Keratinocyte (primary cell): Measurements from ENCODE around the gene PCGF1. TPM values are rescaled to one million over a fixed set of nuclear protein-coding genes. Genes with fewer than 3 reads are reported as not detected.

Source experiments
- DNase-seq: peaks from one replicate; pipeline ENCODE4 v3.0.0-alpha.2; 2011; ENCODE audit warnings: low read depth, missing footprints, low spot score
- FAIRE-seq: peaks from 2 replicates; lab custom pipeline; 2011; peaks lifted over from hg19 to GRCh38; lab: Jason Lieb, UNC
- H2AFZ ChIP-seq: 2 replicates; pipeline ENCODE4 v1.6.0; 2012; ENCODE audit warnings: low read length, control low read depth, inconsistent platforms; ENCODE audit not compliant: control insufficient read depth
- H3K27ac ChIP-seq: 2 replicates; pipeline ENCODE4 v1.5.1; 2011; ENCODE audit warnings: low read length; ENCODE audit not compliant: control insufficient read depth, insufficient read depth
- H3K27me3 ChIP-seq: 3 replicates; pipeline ENCODE4 v1.6.0; 2011; ENCODE audit warnings: low read length; ENCODE audit not compliant: control insufficient read depth, insufficient read depth; ENCODE audit errors: extremely low read depth
- H3K36me3 ChIP-seq, 2 experiments: 2 replicates in 1 of 2; 3 replicates in 1 of 2; pipeline ENCODE4 v1.5.1; 2011; ENCODE audit warnings: low read length in 2 of 2, mild to moderate bottlenecking in 1 of 2; ENCODE audit not compliant: control insufficient read depth in 2 of 2, insufficient read depth in 2 of 2; ENCODE audit errors: extremely low read depth in 1 of 2
- H3K4me1 ChIP-seq: 3 replicates; pipeline ENCODE4 v1.5.1; 2011; ENCODE audit warnings: low read length; ENCODE audit not compliant: control insufficient read depth, insufficient read depth; ENCODE audit errors: extremely low read depth
- H3K4me2 ChIP-seq: 3 replicates; pipeline ENCODE4 v1.6.0; 2011; ENCODE audit warnings: low read depth, low read length; ENCODE audit not compliant: control insufficient read depth, insufficient read depth; ENCODE audit errors: extremely low read depth
- H3K4me3 ChIP-seq, 3 experiments: fragments of 200-600 bp in 1 of 3; sonication (generic) in 1 of 3; 2 replicates in 2 of 3; 3 replicates in 1 of 3; pipeline ENCODE4 v1.5.1; 2011 to 2016; ENCODE audit warnings: low read length in 3 of 3, mild to moderate bottlenecking in 3 of 3, control low read depth in 2 of 3, inconsistent platforms in 1 of 3, low read depth in 1 of 3, mixed read lengths in 1 of 3, mixed run types in 1 of 3, moderate library complexity in 1 of 3; ENCODE audit not compliant: control insufficient read depth in 2 of 3, insufficient read depth in 2 of 3; ENCODE audit errors: extremely low read depth in 1 of 3
- H3K79me2 ChIP-seq: 2 replicates; pipeline ENCODE4 v1.6.0; 2012; ENCODE audit warnings: low read length; ENCODE audit not compliant: control insufficient read depth, insufficient read depth
- H3K9ac ChIP-seq: 3 replicates; pipeline ENCODE4 v1.6.0; 2011; ENCODE audit warnings: low read length; ENCODE audit not compliant: control insufficient read depth, insufficient read depth; ENCODE audit errors: extremely low read depth
- H3K9me1 ChIP-seq: 3 replicates; pipeline ENCODE4 v1.6.0; 2011; ENCODE audit warnings: low read length; ENCODE audit not compliant: control insufficient read depth, insufficient read depth; ENCODE audit errors: extremely low read depth
- H3K9me3 ChIP-seq: 2 replicates; pipeline ENCODE4 v1.5.1; 2012; ENCODE audit warnings: low read depth, low read length; ENCODE audit not compliant: control insufficient read depth
- H4K20me1 ChIP-seq: 3 replicates; pipeline ENCODE4 v1.6.0; 2011; ENCODE audit warnings: low read length; ENCODE audit not compliant: control insufficient read depth, insufficient read depth; ENCODE audit errors: extremely low read depth
- CTCF ChIP-seq, 3 experiments: IDR thresholded peaks in 1 of 3; conservative IDR thresholded peaks in 1 of 3; optimal IDR thresholded peaks in 1 of 3; 2 replicates in 2 of 3; 3 replicates in 1 of 3; pipeline versions ENCODE3 to v1.5.1; 2011; ENCODE audit warnings: low read length in 3 of 3, mild to moderate bottlenecking in 3 of 3, moderate library complexity in 2 of 3, control low read depth in 1 of 3, inconsistent platforms in 1 of 3; ENCODE audit not compliant: insufficient read depth in 2 of 3; ENCODE audit errors: extremely low read depth in 1 of 3
- EZH2 ChIP-seq: IDR thresholded peaks from one replicate; pipeline ENCODE4 v1.6.1; 2012; ENCODE audit warnings: inconsistent platforms, mild to moderate bottlenecking, low read length, moderate library complexity
- dilution Hi-C: fragments of 300-500 bp; cut with MboI; formaldehyde crosslinking; loops from one replicate; pipeline ENCODE4 v1.7.0; 2020; ENCODE audit warnings: low sequenced_read_pairs; ENCODE audit not compliant: extremely low pct_ligation_motif_present
- polyA plus RNA-seq, 5 experiments: library from polyadenylated mRNA; depleted of rRNA in 3 of 5; stranded (reverse) in 3 of 5; stranded (forward) in 1 of 5; unstranded in 1 of 5; fragments of >200 nt; gene quantifications; 1 replicate in 1 of 5; 2 replicates in 3 of 5; 3 replicates in 1 of 5; pipeline versions ENCODE4 v1.2.1 to v1.2.3, GENCODE V29; 2011 to 2012; ENCODE audit warnings: missing spikeins in 2 of 5, low read depth in 1 of 5, low replicate concordance in 1 of 5

PCGF1 gene
- polyA plus RNA-seq, 1 donor (not counting 4 experiments of a cell fraction or from before 2014, with no cell fraction given) = 29.1 TPM

DNA sequence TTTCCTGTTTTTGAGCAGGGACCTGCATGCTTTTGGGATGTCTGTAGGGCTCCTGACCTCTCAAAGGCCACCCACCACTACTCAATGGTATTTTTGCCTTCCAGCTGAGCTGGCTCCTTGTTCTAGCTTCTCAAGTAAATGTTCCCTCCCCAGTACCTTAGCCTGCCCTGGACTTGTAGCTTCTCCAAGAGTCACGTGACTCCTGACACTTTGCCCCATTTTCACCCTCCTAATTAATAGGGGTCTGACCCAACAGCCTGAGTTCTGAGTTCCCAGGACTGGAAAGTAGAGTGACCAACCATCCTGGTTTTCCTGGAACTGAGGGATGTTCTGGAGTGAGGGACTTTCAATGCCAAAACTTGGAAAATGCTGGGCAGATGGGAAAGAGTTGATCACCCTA is 12.1 kb downstream of the PCGF1 start:
- Histone ChIP-seq H2AFZ (no peak overlapping the region), H3K36me3 (peaks cover 28 to 33% of the 10 kb centered on the region in 2 experiments), H3K4me3 (no peak overlapping the region), H3K9ac (no peak overlapping the region), H3K9me1 (no peaks in the 10 kb centered on the region), H3K27ac (no peak overlapping the region), H3K4me1 (peaks cover 18% of the 10 kb centered on the region), H3K4me2 (no peak overlapping the region), H4K20me1 (no peaks in the 10 kb centered on the region), H3K27me3 (peaks cover 29% of the 10 kb centered on the region), H3K9me3 (no peaks in the 10 kb centered on the region), H3K79me2 (no peaks in the 10 kb centered on the region)
- no peak for DNase-seq
- no peak for TF ChIP-seq CTCF (optimal IDR thresholded peaks at IDR 0.05 in 1 of 3, IDR thresholded peaks at IDR 0.05 in 1 of 3, conservative IDR thresholded peaks at IDR 0.05 in 1 of 3; ENCODE audit: extremely low read depth in 1 of 3, insufficient read depth in 2 of 3, low read length in 3 of 3)
- TF ChIP-seq EZH2 = no peak
- no peak for FAIRE-seq
- dilution Hi-C loops = no loop called here

DNA sequence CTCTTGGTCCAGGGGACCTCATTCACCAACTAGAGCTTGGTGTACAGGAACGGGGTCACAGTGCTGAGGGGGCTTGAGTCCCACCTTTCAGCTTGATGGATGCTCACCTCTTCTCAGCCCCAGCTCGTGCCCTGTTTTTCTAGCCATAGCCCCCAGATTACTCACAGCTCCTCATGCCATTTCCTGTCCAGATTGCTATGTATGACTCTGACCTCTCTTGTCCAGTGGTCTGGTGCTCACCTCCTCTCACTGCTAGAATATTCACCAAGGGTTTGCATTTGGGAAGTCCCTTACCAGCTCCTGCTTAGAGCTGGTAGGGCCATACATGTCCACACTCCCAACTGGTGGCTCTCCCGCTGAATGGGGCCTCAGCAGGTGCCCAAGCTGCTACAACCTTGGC is 13.9 kb downstream of the PCGF1 start:
- DNase-seq = no peak
- Histone ChIP-seq H3K79me2 (peaks cover 4% of the 10 kb centered on the region), H3K4me3 (no peak overlapping the region)

More for the DNA sequence above, 13.9 kb downstream of the PCGF1 start:
- Histone ChIP-seq H3K9ac (no peak overlapping the region), H3K9me1 (no peaks in the 10 kb centered on the region), H3K9me3 (no peaks in the 10 kb centered on the region), H3K27ac (no peak overlapping the region), H4K20me1 (no peaks in the 10 kb centered on the region), H2AFZ (no peak overlapping the region), H3K4me2 (no peak overlapping the region), H3K27me3 (peaks cover 12% of the 10 kb centered on the region), H3K36me3 (peaks cover 32 to 38% of the 10 kb centered on the region in 2 experiments), H3K4me1 (peaks cover 13% of the 10 kb centered on the region)
- dilution Hi-C loops = no loop called here
- FAIRE-seq = no peak
- TF ChIP-seq EZH2 = no peak
- no peak for TF ChIP-seq CTCF (optimal IDR thresholded peaks at IDR 0.05 in 1 of 3, IDR thresholded peaks at IDR 0.05 in 1 of 3, conservative IDR thresholded peaks at IDR 0.05 in 1 of 3; ENCODE audit: extremely low read depth in 1 of 3, insufficient read depth in 2 of 3, low read length in 3 of 3)
